T-cell (primary cell): ENCODE measurements around the gene INSRR. TPM values are rescaled to one million over a fixed set of nuclear protein-coding genes. Genes with fewer than 3 reads are reported as not detected.

Source experiments
- ATAC-seq, 4 experiments: fragments of 200-7000 bp in 3 of 4; fragments of 150-1000 bp in 1 of 4; cut with Tn5 transposase; replicated peaks in 1 of 4; 1 replicate in 3 of 4; 2 replicates in 1 of 4; pipeline ENCODE4 v1.10.0; 2021; ENCODE audit warnings: moderate library complexity in 3 of 4, mild to moderate bottlenecking in 2 of 4, moderate number of reproducible peaks in 1 of 4
- CTCF ChIA-PET, 2 donors: fragments of 300-600 bp; sonication (Branson Sonifier 250); formaldehyde crosslinking; loops; one replicate each; lab custom pipeline; 2022; ENCODE audit warnings: antibody characterized with exemption in 2 of 2; lab: Charles Lee
- POLR2A ChIA-PET, 2 donors: fragments of 300-600 bp; sonication (Branson Sonifier 250); formaldehyde crosslinking; loops; one replicate each; lab custom pipeline; 2022; ENCODE audit warnings: antibody characterized with exemption in 2 of 2; lab: Charles Lee
- DNase-seq, 35 experiments: peaks; one replicate each; pipeline versions ENCODE4 v3.0.0 to v3.0.0-alpha.2; 2013 to 2023
- H3K27ac ChIP-seq: one replicate; pipeline ENCODE4 v1.5.1; 2013; ENCODE audit warnings: low read length
- H3K27me3 ChIP-seq, 2 experiments: replicated peaks in 1 of 2; 1 replicate in 1 of 2; 2 replicates in 1 of 2; pipeline versions ENCODE4 v1.6.1 to v1.7.0; 2013; ENCODE audit warnings: low read length in 1 of 2, mixed read lengths in 1 of 2; ENCODE audit not compliant: control insufficient read depth in 2 of 2, insufficient read depth in 2 of 2; ENCODE audit errors: extremely low read depth in 1 of 2
- H3K36me3 ChIP-seq, 2 donors: 1 replicate in 1 of 2; 2 replicates in 1 of 2; pipeline versions ENCODE4 v1.6.1 to v1.7.0; 2013; ENCODE audit warnings: low read length in 1 of 2; ENCODE audit not compliant: control insufficient read depth in 2 of 2, insufficient read depth in 1 of 2; ENCODE audit errors: extremely low read depth in 1 of 2
- H3K4me1 ChIP-seq, 2 experiments: 1 replicate in 1 of 2; 2 replicates in 1 of 2; pipeline versions ENCODE4 v1.6.1 to v1.7.0; 2013; ENCODE audit warnings: low read length in 2 of 2, mixed read lengths in 1 of 2; ENCODE audit not compliant: insufficient read depth in 2 of 2, control insufficient read depth in 1 of 2; ENCODE audit errors: extremely low read depth in 1 of 2
- H3K4me3 ChIP-seq, 2 donors: 1 replicate in 1 of 2; 2 replicates in 1 of 2; pipeline versions ENCODE4 v1.5.1 to v1.7.0; 2013; ENCODE audit warnings: mild to moderate bottlenecking in 2 of 2, low read length in 1 of 2, moderate library complexity in 1 of 2; ENCODE audit not compliant: control insufficient read depth in 1 of 2; ENCODE audit errors: extremely low read depth in 1 of 2
- H3K9me3 ChIP-seq: 2 replicates; pipeline ENCODE4 v1.7.0; 2013
- H3K27ac Mint-ChIP-seq, 2 donors: one replicate each; pipeline ENCODE4 v1.8.0; 2020 to 2021; ENCODE audit warnings: mild to moderate bottlenecking in 2 of 2, mixed read lengths in 2 of 2
- H3K27me3 Mint-ChIP-seq, 2 donors: one replicate each; pipeline ENCODE4 v1.8.0; 2021 to 2022; ENCODE audit warnings: mixed read lengths in 2 of 2
- H3K36me3 Mint-ChIP-seq: one replicate; pipeline ENCODE4 v1.8.0; 2021; ENCODE audit warnings: mixed read lengths
- H3K4me1 Mint-ChIP-seq, 3 donors: one replicate each; pipeline ENCODE4 v1.8.0; 2020 to 2022; ENCODE audit warnings: mixed read lengths in 3 of 3, mild to moderate bottlenecking in 1 of 3
- H3K4me3 Mint-ChIP-seq, 3 donors: one replicate each; pipeline ENCODE4 v1.8.0; 2020 to 2022; ENCODE audit warnings: mild to moderate bottlenecking in 3 of 3, mixed read lengths in 3 of 3, moderate library complexity in 3 of 3
- H3K9me3 Mint-ChIP-seq, 3 donors: one replicate each; pipeline ENCODE4 v1.8.0; 2020 to 2022; ENCODE audit warnings: mixed read lengths in 3 of 3
- WGBS: methylation state at CpG from one replicate; pipeline ENCODE4 v1.1.5; 2013; ENCODE audit warnings: missing lambda C conversion rate; ENCODE audit not compliant: insufficient coverage; 5-methylcytosine and 5-hydroxymethylcytosine counted together
- total RNA-seq, 35 experiments: library from RNA in 6 of 35; stranded (reverse) in 6 of 35; fragments of 120-200 nt in 1 of 35; gene quantifications; one replicate each; pipeline versions ENCODE4 v1.2.1 to v1.2.4 and lab custom pipeline; 2013 to 2026

Gene INSRR
- total RNA-seq, 5 donors from 2014 or later (not counting 1 experiment from before 2014, with no cell fraction given) = 0.07 TPM; not detected in 4

DNA sequence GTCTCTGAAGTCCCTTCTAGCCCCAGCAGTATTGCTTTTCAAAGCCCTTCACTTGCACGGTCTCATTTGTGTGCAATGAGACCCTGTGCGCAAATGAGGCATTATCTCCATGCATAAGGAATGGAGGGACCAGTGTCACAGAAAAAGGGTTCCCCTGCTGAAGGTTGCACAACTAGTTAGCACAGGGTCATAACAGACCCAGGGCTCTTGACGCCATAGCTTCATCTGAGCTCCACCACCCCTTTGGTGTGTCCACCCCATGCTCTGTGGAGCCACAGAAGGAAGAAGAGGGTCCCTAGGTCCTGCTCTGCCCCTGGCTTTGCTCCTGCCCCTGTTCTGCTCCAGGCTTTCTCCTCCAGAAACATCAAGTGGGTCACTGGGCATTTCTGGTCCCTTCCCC, 54.9 kb downstream of the INSRR start:
- no peak overlapping the region for H3K4me3 Mint-ChIP-seq

DNA sequence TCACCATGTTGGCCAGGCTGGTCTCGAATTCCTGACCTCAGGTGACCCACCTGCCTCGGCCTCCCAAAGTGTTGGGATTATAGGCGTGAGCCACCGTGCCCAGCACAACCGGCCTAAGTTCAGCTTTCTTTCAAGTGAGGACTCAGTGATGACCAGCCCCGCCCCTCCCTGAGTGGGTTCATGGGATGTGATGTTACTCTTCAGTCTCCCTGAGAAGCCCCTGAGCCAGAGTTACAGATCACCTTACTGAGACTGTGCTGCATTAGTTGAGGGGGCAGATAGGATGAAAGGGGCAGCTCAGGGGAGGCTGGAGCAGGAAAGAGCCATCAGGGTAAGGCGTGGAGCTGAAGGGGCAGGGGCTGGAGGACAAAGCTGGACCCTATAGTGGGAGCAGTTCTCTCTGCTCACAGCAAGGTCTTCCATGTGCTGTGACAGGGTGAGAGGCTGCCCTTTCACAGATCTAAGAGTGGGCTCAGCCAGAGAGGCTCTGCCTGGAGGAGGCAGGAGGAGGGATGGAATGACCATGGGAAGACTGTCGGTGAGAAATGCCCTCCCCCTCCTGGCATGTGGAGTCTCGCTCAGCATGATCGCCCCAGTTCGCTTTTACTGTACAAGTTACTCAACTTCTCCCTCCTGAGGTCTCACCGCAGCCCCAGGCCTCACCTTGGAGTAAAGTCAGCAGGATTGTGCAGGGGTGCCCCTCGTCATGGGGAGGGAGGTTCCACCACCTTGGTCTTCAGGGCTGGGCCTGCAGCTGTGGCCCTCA, 55.6 kb downstream of the INSRR start:
- DNase-seq (no peak), ATAC-seq (no peak)
- Mint-ChIP-seq H3K27me3 (no peaks in the 10 kb centered on the region), H3K9me3 (no peaks in the 10 kb centered on the region), H3K4me1 (peaks cover 22 to 41% (median 31%) of the 10 kb centered on the region in 3 donors), H3K27ac (peak overlapping the region; percentile 42 to 43), H3K36me3 (peaks cover 23% of the 10 kb centered on the region), H3K4me3 (no peak overlapping the region)
- 82% methylated on average over 7 of the region's 13 CpGs for WGBS
- no peak overlapping the region for H3K27ac ChIP-seq
- H3K36me3 ChIP-seq = peaks cover 8 to 41% of the 10 kb centered on the region in 2 donors
- H3K4me1 ChIP-seq = peaks cover 0 to 25% of the 10 kb centered on the region in 2 experiments
- ChIA-PET CTCF (interaction anchor here (0.6 to 1.0 kb wide), 3 partner anchors 10 to 56 kb away, joined by 3 read pairs; no protein-coding TSS in a partner anchor), POLR2A (no interaction called here)
- no peak overlapping the region for H3K4me3 ChIP-seq
- H3K27me3 ChIP-seq = no peaks in the 10 kb centered on the region
- H3K9me3 ChIP-seq = no peaks in the 10 kb centered on the region

More for the DNA sequence above, 54.9 kb downstream of the INSRR start:
- POLR2A ChIA-PET = no interaction called here
- H3K4me3 ChIP-seq = no peak overlapping the region
- Mint-ChIP-seq H3K4me1 (peaks cover 25 to 47% (median 37%) of the 10 kb centered on the region in 3 donors), H3K27me3 (no peaks in the 10 kb centered on the region), H3K36me3 (peaks cover 28% of the 10 kb centered on the region), H3K27ac (peak overlapping the region; percentile 54 to 68), H3K9me3 (no peaks in the 10 kb centered on the region)
- no peaks in the 10 kb centered on the region for H3K27me3 ChIP-seq
- CTCF ChIA-PET = no interaction called here
- ATAC-seq (peak in 1 of 4 experiments; percentile 9), DNase-seq (no peak)
- no peaks in the 10 kb centered on the region for H3K9me3 ChIP-seq
- WGBS = 95% methylated on average over 3 of the region's 3 CpGs
- no peak overlapping the region for H3K27ac ChIP-seq
- peaks cover 6 to 44% of the 10 kb centered on the region in 2 donors for H3K36me3 ChIP-seq
- H3K4me1 ChIP-seq = peaks cover 0 to 33% of the 10 kb centered on the region in 2 experiments

DNA sequence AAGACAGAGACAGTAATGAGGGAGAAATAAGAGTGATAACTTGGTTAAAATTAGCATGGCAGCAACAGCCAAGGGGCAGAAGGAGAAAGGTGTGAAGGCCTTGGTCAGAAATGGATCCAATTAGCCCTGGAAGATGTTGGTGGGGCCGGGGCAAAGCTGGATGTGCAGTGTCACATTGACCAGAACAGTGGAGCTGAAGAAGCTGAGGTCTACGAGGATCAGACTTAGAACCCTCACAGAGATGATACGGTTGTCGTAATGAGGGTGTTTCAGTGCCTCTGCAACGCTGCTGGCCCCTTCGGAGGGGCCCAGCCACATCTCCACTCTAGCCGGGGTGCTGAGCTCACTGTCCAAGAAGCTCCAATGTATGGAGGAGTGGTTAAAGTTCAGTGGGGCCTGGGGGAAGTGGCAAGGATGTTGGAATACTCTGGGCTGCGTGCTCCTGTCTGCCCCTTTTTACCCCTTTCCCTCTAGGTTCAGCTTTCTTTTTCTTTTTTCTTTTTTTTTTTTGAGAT, 56.4 kb downstream of the INSRR start:
- Histone ChIP-seq H3K9me3 (no peaks in the 10 kb centered on the region), H3K36me3 (peaks cover 12 to 44% of the 10 kb centered on the region in 2 donors), H3K4me3 (no peak overlapping the region), H3K27ac (no peak overlapping the region), H3K27me3 (no peaks in the 10 kb centered on the region), H3K4me1 (peaks cover 0 to 17% of the 10 kb centered on the region in 2 experiments)
- no peak for ATAC-seq
- Mint-ChIP-seq H3K27ac (peak overlapping the region; percentile 20 to 29), H3K9me3 (no peaks in the 10 kb centered on the region), H3K4me1 (peaks cover 15 to 33% (median 23%) of the 10 kb centered on the region in 3 donors), H3K36me3 (peaks cover 19% of the 10 kb centered on the region), H3K27me3 (no peaks in the 10 kb centered on the region), H3K4me3 (no peak overlapping the region)
- DNase-seq = no peak
- 96% methylated on average over 4 of the region's 8 CpGs for WGBS
- ChIA-PET CTCF (interaction anchor here (0.6 to 1.4 kb wide), 3 partner anchors 12 to 57 kb away, joined by 3 read pairs; no protein-coding TSS in a partner anchor), POLR2A (no interaction called here)

DNA sequence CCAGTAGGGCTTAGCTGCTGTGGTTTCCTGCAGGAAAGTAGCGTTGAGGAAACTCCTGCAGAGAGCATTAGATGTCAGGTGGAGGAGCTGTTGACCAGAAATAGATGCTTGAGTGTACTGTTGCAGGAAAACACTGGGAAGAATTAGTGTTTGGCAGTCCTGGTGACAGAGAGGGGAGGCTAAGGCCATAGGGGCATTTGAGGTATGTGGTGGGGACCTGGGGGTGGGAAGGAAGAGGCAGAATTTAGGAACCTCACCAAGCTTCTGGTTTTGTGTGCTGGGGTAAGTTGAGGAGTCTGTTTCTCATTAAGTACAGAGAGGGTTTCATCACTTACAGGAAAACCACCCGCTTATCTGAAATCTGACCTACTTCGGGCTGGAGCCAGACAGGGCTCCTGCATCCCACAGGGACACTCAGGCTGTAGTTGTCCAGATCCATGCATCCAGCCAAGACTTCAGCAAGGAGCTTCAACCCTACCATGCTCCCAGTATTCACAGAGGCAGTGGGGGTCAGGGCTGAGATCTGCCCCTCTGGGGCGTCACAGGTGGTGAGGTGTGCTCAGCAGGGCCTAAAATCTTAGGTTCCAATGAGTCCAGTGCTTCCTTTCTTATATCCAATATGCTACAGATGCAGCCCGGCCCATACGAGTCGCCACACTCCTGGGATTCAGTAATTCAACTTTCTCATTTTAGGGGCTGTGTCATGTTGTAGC, 57.4 kb downstream of the INSRR start:
- H3K27me3 ChIP-seq = no peaks in the 10 kb centered on the region
- POLR2A ChIA-PET = interaction anchor here in 1 of 2 donors (1.2 to 1.3 kb wide), 2 partner anchors 29 to 58 kb away, joined by 3 to 6 read pairs; no protein-coding TSS in a partner anchor
- Mint-ChIP-seq H3K4me1 (peaks cover 16 to 30% (median 20%) of the 10 kb centered on the region in 3 donors), H3K4me3 (no peak overlapping the region), H3K36me3 (peaks cover 18% of the 10 kb centered on the region), H3K27me3 (no peaks in the 10 kb centered on the region), H3K27ac (peak overlapping the region; percentile 82 to 86), H3K9me3 (no peaks in the 10 kb centered on the region)
- peak in 1 of 4 experiments; percentile 25 for ATAC-seq
- DNase-seq = peak in 1 of 35 experiments; percentile 35
- 69% methylated on average over 4 of the region's 7 CpGs for WGBS
- no peak overlapping the region for H3K4me3 ChIP-seq
- H3K36me3 ChIP-seq = peaks cover 12 to 48% of the 10 kb centered on the region in 2 donors
- H3K27ac ChIP-seq = peak overlapping the region; percentile 30
- CTCF ChIA-PET = interaction anchor here (0.6 to 6.3 kb wide), 5 partner anchors 13 to 88 kb away, joined by 3 to 57 read pairs (median 5); partner anchors contain the start of genes INSRR (in 1 of the 2) and NTRK1 (in 1 of the 2)
- H3K9me3 ChIP-seq = no peaks in the 10 kb centered on the region
- peaks cover 0 to 10% of the 10 kb centered on the region in 2 experiments for H3K4me1 ChIP-seq

DNA sequence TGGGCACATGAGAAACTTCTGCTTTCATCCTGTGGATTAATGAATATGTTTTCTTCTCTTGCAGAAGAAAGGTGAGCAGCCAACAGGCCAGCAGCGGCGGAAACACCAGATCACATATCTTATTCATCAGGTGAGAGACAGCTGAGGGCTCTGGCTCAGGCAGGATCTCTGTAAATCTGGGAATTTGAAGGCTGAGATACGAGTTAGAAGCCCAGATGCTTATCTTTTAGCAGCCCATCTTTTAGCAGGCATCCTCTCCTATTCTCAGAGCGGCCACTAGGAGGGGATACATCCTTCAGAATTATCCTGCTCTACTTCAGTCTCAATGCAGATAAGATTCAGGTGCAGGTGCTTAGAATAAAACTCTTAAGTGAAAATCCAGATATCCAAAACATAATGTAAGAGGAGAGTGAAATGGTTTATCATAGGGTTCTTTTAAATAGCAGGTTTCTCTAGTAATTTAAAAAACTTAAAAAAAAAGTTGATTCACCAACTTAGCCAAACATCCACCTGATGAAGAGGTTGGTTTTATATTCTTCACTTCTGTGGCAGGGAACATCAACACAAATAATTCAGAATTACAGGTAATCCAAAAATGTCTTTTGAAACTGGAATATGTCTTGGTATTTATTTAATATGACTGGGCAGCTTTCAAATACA, 61.6 kb downstream of the INSRR start:
- no peaks in the 10 kb centered on the region for H3K9me3 ChIP-seq
- H3K27me3 ChIP-seq = no peaks in the 10 kb centered on the region
- ChIA-PET CTCF (interaction anchor here (0.5 to 6.3 kb wide), 7 partner anchors 10 to 63 kb away, joined by 3 to 57 read pairs (median 4); partner anchors contain the start of genes NTRK1 (in 2 of the 2) and INSRR (in 1 of the 2)), POLR2A (no interaction called here)
- peaks cover 14 to 82% of the 10 kb centered on the region in 2 donors for H3K36me3 ChIP-seq
- ATAC-seq (peak; percentile 71 to 85 (median 82)), DNase-seq (peak in 34 of 35 experiments; percentile 15 to 84 (median 58))
- no peak overlapping the region for H3K4me3 ChIP-seq
- peaks cover 48% of the 10 kb centered on the region for H3K36me3 Mint-ChIP-seq
- H3K27me3 Mint-ChIP-seq = no peaks in the 10 kb centered on the region
- peaks cover 0 to 10% of the 10 kb centered on the region in 2 experiments for H3K4me1 ChIP-seq
- H3K27ac ChIP-seq = no peak overlapping the region
- no peaks in the 10 kb centered on the region for H3K9me3 Mint-ChIP-seq
- WGBS = no CpG with 5 or more reads among the region's 4 CpGs
- peaks cover 14 to 20% (median 15%) of the 10 kb centered on the region in 3 donors for H3K4me1 Mint-ChIP-seq
- no peak overlapping the region for H3K4me3 Mint-ChIP-seq
- no peak overlapping the region for H3K27ac Mint-ChIP-seq
